HepG2 (cell line): Measurements from ENCODE around the gene ANO2. TPM values are rescaled to one million over a fixed set of nuclear protein-coding genes. Genes with fewer than 3 reads are reported as not detected.

Experiments
- ATAC-seq: fragments of 200-7000 bp; cut with Tn5 transposase; 3 replicates; pipeline ENCODE4 v1.9.1; 2020; ENCODE audit warnings: mild to moderate bottlenecking, moderate library complexity
- BruUV-seq: library from RNA; stranded (reverse); fragments of 400-500 nt; replicated peaks from 2 replicates; lab custom pipeline; 2021; lab: Mats Ljungman, UMichigan
- CTCF ChIA-PET: fragments of 300-600 bp; formaldehyde crosslinking; extraction: SDS; loops from one replicate; lab custom pipeline; 2021; ENCODE audit warnings: low total read pairs, inconsistent platforms, low intra/inter-chr PET ratio; lab: Yijun Ruan, JAX
- POLR2A ChIA-PET: fragments of 350-600 bp; sonication (Branson Sonifier 250); formaldehyde crosslinking; loops from one replicate; lab custom pipeline; 2020; ENCODE audit warnings: antibody characterized with exemption, inconsistent platforms; lab: Yijun Ruan, JAX
- DNase-seq: peaks from one replicate; pipeline ENCODE4 v3.0.0-alpha.2; 2015; ENCODE audit warnings: low spot score
- FAIRE-seq: peaks from 3 replicates; lab custom pipeline; 2011; peaks lifted over from hg19 to GRCh38; lab: Jason Lieb, UNC
- H2AFZ ChIP-seq: one replicate; pipeline ENCODE4 v1.6.1; 2011; ENCODE audit warnings: low read length, inconsistent platforms
- H3K27ac ChIP-seq: fragments of 300-600 bp; 3 replicates; pipeline ENCODE4 v1.8.0; 2011; ENCODE audit warnings: mixed run types, mild to moderate bottlenecking, mixed read lengths, low read length, inconsistent platforms; ENCODE audit not compliant: insufficient read depth; ENCODE audit errors: extremely low read length
- H3K27me3 ChIP-seq, 2 experiments: fragments of 200-600 bp in 1 of 2; 2 replicates in 1 of 2; 3 replicates in 1 of 2; pipeline versions ENCODE4 v1.6.0 to v1.8.0; 2011; ENCODE audit warnings: low read length in 2 of 2, mild to moderate bottlenecking in 2 of 2, moderate library complexity in 2 of 2, inconsistent platforms in 1 of 2; ENCODE audit not compliant: insufficient read depth in 2 of 2, control insufficient read depth in 1 of 2
- H3K36me3 ChIP-seq, 2 experiments: fragments of 200-600 bp in 1 of 2; replicated peaks in 1 of 2; 2 replicates in 1 of 2; 3 replicates in 1 of 2; pipeline versions ENCODE4 v1.5.1 to v1.8.0; 2011; ENCODE audit warnings: low read length in 2 of 2, inconsistent platforms in 1 of 2; ENCODE audit not compliant: insufficient read depth in 2 of 2, control insufficient read depth in 1 of 2
- H3K4me1 ChIP-seq: 2 replicates; pipeline ENCODE4 v1.5.1; 2012; ENCODE audit warnings: low read length, inconsistent platforms; ENCODE audit not compliant: insufficient read depth
- H3K4me2 ChIP-seq: 2 replicates; pipeline ENCODE4 v1.6.0; 2011; ENCODE audit warnings: low read depth, low read length, inconsistent platforms
- H3K4me3 ChIP-seq, 3 experiments: fragments of 200-600 bp in 1 of 3; sonication (generic), shearing (Covaris generic) in 1 of 3; replicated peaks in 1 of 3; 2 replicates each; pipeline ENCODE4 v1.5.1; 2011 to 2016; ENCODE audit warnings: low read length in 3 of 3, inconsistent platforms in 2 of 3, low read depth in 2 of 3, mild to moderate bottlenecking in 2 of 3, control low read depth in 1 of 3, mixed read lengths in 1 of 3; ENCODE audit not compliant: insufficient read depth in 1 of 3
- H3K79me2 ChIP-seq: one replicate; pipeline ENCODE4 v1.6.1; 2011; ENCODE audit warnings: low read length, inconsistent platforms; ENCODE audit not compliant: insufficient read depth
- H3K9ac ChIP-seq: 2 replicates; pipeline ENCODE4 v1.6.0; 2011; ENCODE audit warnings: mild to moderate bottlenecking, low read depth, low read length, inconsistent platforms; ENCODE audit not compliant: insufficient read depth
- H3K9me3 ChIP-seq: 2 replicates; pipeline ENCODE4 v1.5.1; 2012; ENCODE audit warnings: mild to moderate bottlenecking, low read length
- H4K20me1 ChIP-seq: 2 replicates; pipeline ENCODE4 v1.6.0; 2011; ENCODE audit warnings: inconsistent platforms, mild to moderate bottlenecking, low read length, moderate library complexity; ENCODE audit not compliant: insufficient read depth
- ARNTL ChIP-seq: sonication (generic); formaldehyde crosslinking; IDR thresholded peaks from 2 replicates; pipeline ENCODE4 v1.4.0; 2020; ENCODE audit warnings: mild to moderate bottlenecking, missing genetic modification reagents
- CHD4 ChIP-seq: fragments of 200-600 bp; sonication (generic); IDR thresholded peaks from 2 replicates; pipeline ENCODE4 v1.7.0; 2017; ENCODE audit warnings: mild to moderate bottlenecking, low read length, borderline replicate concordance
- ETV5 ChIP-seq: IDR thresholded peaks from 2 replicates; pipeline ENCODE4 v1.6.1; 2018; ENCODE audit warnings: missing biosample characterization, missing genetic modification reagents, inconsistent platforms, borderline replicate concordance
- LCORL ChIP-seq, 2 experiments: fragments of 450-650 bp in 1 of 2; sonication (generic) in 1 of 2; formaldehyde crosslinking in 1 of 2; IDR thresholded peaks; 2 replicates each; pipeline versions ENCODE4 v1.5.0 to v1.6.1; 2017 to 2020; ENCODE audit warnings: antibody characterized with exemption in 1 of 2, missing genetic modification reagents in 1 of 2
- MAFF ChIP-seq: IDR thresholded peaks from 2 replicates; pipeline ENCODE4 v1.6.1; 2011; ENCODE audit warnings: low read depth, low read length, improper control_type of control experiment
- MTA3 ChIP-seq: sonication (generic); formaldehyde crosslinking; IDR thresholded peaks from 2 replicates; pipeline ENCODE4 v1.4.0; 2020; ENCODE audit warnings: missing genetic modification reagents
- NFKBIZ ChIP-seq: IDR thresholded peaks from 2 replicates; pipeline ENCODE4 v1.6.1; 2018; ENCODE audit warnings: missing genetic modification reagents, missing compliant biosample characterization
- RAD51 ChIP-seq: fragments of 450-650 bp; IDR thresholded peaks from 2 replicates; pipeline ENCODE4 v1.6.1; 2016; ENCODE audit warnings: borderline replicate concordance
- RELA ChIP-seq: sonication (generic); formaldehyde crosslinking; IDR thresholded peaks from 2 replicates; pipeline ENCODE4 v1.4.0; 2020; ENCODE audit warnings: missing genetic modification reagents
- SCMH1 ChIP-seq: sonication (generic); formaldehyde crosslinking; IDR thresholded peaks from 2 replicates; pipeline ENCODE4 v1.9.0; 2021; ENCODE audit warnings: missing genetic modification reagents, mild to moderate bottlenecking, borderline replicate concordance
- SP5 ChIP-seq: IDR thresholded peaks from 2 replicates; pipeline ENCODE4 v1.6.1; 2016; ENCODE audit warnings: low read depth, borderline replicate concordance
- ZFX ChIP-seq: sonication (generic); formaldehyde crosslinking; IDR thresholded peaks from 2 replicates; pipeline ENCODE4 v1.4.0; 2020; ENCODE audit warnings: mild to moderate bottlenecking, low read depth, missing genetic modification reagents, moderate library complexity
- ZSCAN20 ChIP-seq: sonication (generic); formaldehyde crosslinking; IDR thresholded peaks from 2 replicates; pipeline ENCODE4 v1.4.0; 2020; ENCODE audit warnings: missing genetic modification reagents, mild to moderate bottlenecking, borderline replicate concordance
- WGBS: methylation state at CpG from one replicate; pipeline ENCODE4 v1.1.6; 2017; ENCODE audit warnings: low lambda C conversion rate; 5-methylcytosine and 5-hydroxymethylcytosine counted together
- in situ Hi-C: cut with HindIII; loops from 2 replicates; pipeline ENCODE4 v1.10.0; 2017; ENCODE audit warnings: low pct_unique_long_range_greater_than_20kb; ENCODE audit not compliant: extremely low pct_ligation_motif_present
- intact Hi-C: fragments of 100-400 bp; cut with micrococcal nuclease; formaldehyde crosslinking; loops from one replicate; pipeline ENCODE4 v1.10.0; 2022; ENCODE audit not compliant: unreplicated experiment
- polyA plus RNA-seq, 8 experiments: library from polyadenylated mRNA; depleted of rRNA in 3 of 8; stranded (reverse) in 7 of 8; unstranded in 1 of 8; fragments of >200 nt; fragmentation: Illumina TruSeq in 4 of 8; extraction: Trizol in 4 of 8; gene quantifications; 2 replicates each; pipeline versions ENCODE4 v1.2.1 to v1.2.3, GENCODE V29; 2011 to 2016; ENCODE audit warnings: low read depth in 4 of 8, missing spikeins in 1 of 8, mixed read lengths in 1 of 8; ENCODE audit not compliant: insufficient read depth in 1 of 8
- total RNA-seq, 5 experiments: library from RNA; depleted of rRNA; stranded (reverse); fragments of >200 nt; fragmentation: Illumina TruSeq; extraction: Trizol; gene quantifications; 2 replicates each; pipeline ENCODE4 v1.2.3, GENCODE V29; 2016; ENCODE audit warnings: low read depth in 1 of 5

The ANO2 gene
- total and polyA plus RNA-seq, 2 of the 13 experiments (the other 11 are each of a cell fraction or from before 2014, with no cell fraction given): 0.18 TPM; not detected in 1

GRCh38 chr12:5914387-5915149 lies 30.5 kb downstream of the ANO2 start:
- H4K20me1 ChIP-seq: no peaks in the 10 kb centered on the region
- H3K79me2 ChIP-seq: no peaks in the 10 kb centered on the region
- no TSS peak for BruUV-seq
- 24% methylated on average over 5 of the region's 11 CpGs for whole genome bisulfite sequencing
- intact Hi-C loops: no loop called here
- CTCF ChIA-PET: no interaction called here
- no peak for TF ChIP-seq LCORL (IDR thresholded peaks at IDR 0.05)
- TF ChIP-seq LCORL (CRISPR knock-in tag; IDR thresholded peaks at IDR 0.05): no peak
- no peak for TF ChIP-seq MAFF
- TF ChIP-seq SCMH1: no peak
- no peak for TF ChIP-seq RELA (CRISPR knock-in tag)
- no peak for TF ChIP-seq RAD51
- no peak for TF ChIP-seq CHD4
- TF ChIP-seq ETV5 (CRISPR knock-in tag): no peak
- TF ChIP-seq SP5 (CRISPR knock-in tag): no peak
- TF ChIP-seq ARNTL (CRISPR knock-in tag): no peak
- no peak for TF ChIP-seq ZFX (CRISPR knock-in tag)
- no peak for TF ChIP-seq ZSCAN20 (CRISPR knock-in tag)
- TF ChIP-seq MTA3: no peak
- TF ChIP-seq NFKBIZ: no peak
- ATAC-seq (no peak), FAIRE-seq (no peak), DNase-seq (no peak)
- no peak overlapping the region for H2AFZ ChIP-seq
- H3K36me3 ChIP-seq: no peaks in the 10 kb centered on the region
- peaks cover 1 to 24% of the 10 kb centered on the region in 2 experiments; a peak in 4 of 5 replicates for H3K27me3 ChIP-seq
- in situ Hi-C loops: no loop called here
- H3K9ac ChIP-seq: no peak overlapping the region
- POLR2A ChIA-PET: no interaction called here
- no peak overlapping the region for H3K4me2 ChIP-seq
- no peak overlapping the region for H3K4me3 ChIP-seq
- no peak overlapping the region for H3K27ac ChIP-seq
- no peaks in the 10 kb centered on the region for H3K4me1 ChIP-seq
- H3K9me3 ChIP-seq: no peaks in the 10 kb centered on the region
